ENCODE measurements around the gene PRPF39. TPM values are rescaled to one million over a fixed set of nuclear protein-coding genes. Genes with fewer than 3 reads are reported as not detected.

Gene PRPF39
- total and polyA plus RNA-seq, 2 experiments from 2014 or later, result 30.4 to 40.7 TPM

GRCh38 chr14:45082420-45082819, 1.5 kb upstream of the PRPF39 start:
- Histone ChIP-seq H3K9me3 (ENCODE audit: low read depth) (no peaks in the 10 kb centered on the region), H3K36me3 (no peaks in the 10 kb centered on the region), H3K27ac (no peak overlapping the region), H3K4me1 (ENCODE audit: low read depth) (peaks cover 17% of the 10 kb centered on the region), H3K4me3 (no peak overlapping the region), H3K27me3 (no peaks in the 10 kb centered on the region)
- no peak for TF ChIP-seq CTCF (IDR thresholded peaks at IDR 0.05; ENCODE audit: low read depth, low read length)
- DNase-seq (ENCODE audit: low read depth in 1 of 2, low spot score in 1 of 2), result no peak

- H3K27ac ChIP-seq, result no peak overlapping the region
- no peak for TF ChIP-seq CTCF (IDR thresholded peaks at IDR 0.05; ENCODE audit: low read depth, low read length)
- DNase-seq (ENCODE audit: low read depth in 1 of 2, low spot score in 1 of 2), result no peak
- no peaks in the 10 kb centered on the region for H3K9me3 ChIP-seq (ENCODE audit: low read depth)
- H3K4me3 ChIP-seq, result peak overlapping the region; percentile 76
- no peaks in the 10 kb centered on the region for H3K36me3 ChIP-seq
- H3K27me3 ChIP-seq, result no peaks in the 10 kb centered on the region
- peaks cover 17% of the 10 kb centered on the region for H3K4me1 ChIP-seq (ENCODE audit: low read depth)
These were observed 320 bp upstream of the PRPF39 start for GRCh38 chr14:45083617-45083975.

GRCh38 chr14:45084946-45085346, 1.0 kb downstream of the PRPF39 start:
- no peaks in the 10 kb centered on the region for H3K9me3 ChIP-seq (ENCODE audit: low read depth)
- H3K27ac ChIP-seq, result peak overlapping the region; percentile 87
- TF ChIP-seq CTCF (IDR thresholded peaks at IDR 0.05; ENCODE audit: low read depth, low read length), result no peak
- H3K4me1 ChIP-seq (ENCODE audit: low read depth), result peaks cover 24% of the 10 kb centered on the region
- peak; percentile 14 to 32 for DNase-seq (ENCODE audit: low read depth in 1 of 2, low spot score in 1 of 2)
- no peaks in the 10 kb centered on the region for H3K36me3 ChIP-seq
- H3K4me3 ChIP-seq, result peak overlapping the region; percentile 76
- H3K27me3 ChIP-seq, result no peaks in the 10 kb centered on the region

GRCh38 chr14:45089813-45090212, 5.9 kb downstream of the PRPF39 start:
- Histone ChIP-seq H3K36me3 (no peaks in the 10 kb centered on the region), H3K9me3 (ENCODE audit: low read depth) (no peaks in the 10 kb centered on the region), H3K4me1 (ENCODE audit: low read depth) (peaks cover 34% of the 10 kb centered on the region), H3K4me3 (no peak overlapping the region), H3K27me3 (no peaks in the 10 kb centered on the region), H3K27ac (no peak overlapping the region)
- TF ChIP-seq CTCF (IDR thresholded peaks at IDR 0.05; ENCODE audit: low read depth, low read length), result no peak
- peak in 1 of 2 donors; percentile 6 for DNase-seq (ENCODE audit: low read depth in 1 of 2, low spot score in 1 of 2)

GRCh38 chr14:45091710-45092109, 7.8 kb downstream of the PRPF39 start:
- no peaks in the 10 kb centered on the region for H3K9me3 ChIP-seq (ENCODE audit: low read depth)
- H3K27ac ChIP-seq, result no peak overlapping the region
- peaks cover 9% of the 10 kb centered on the region for H3K36me3 ChIP-seq
- peak in 1 of 2 donors; percentile 30 for DNase-seq (ENCODE audit: low read depth in 1 of 2, low spot score in 1 of 2)
- no peak overlapping the region for H3K4me3 ChIP-seq
- peaks cover 17% of the 10 kb centered on the region for H3K4me1 ChIP-seq (ENCODE audit: low read depth)
- H3K27me3 ChIP-seq, result no peaks in the 10 kb centered on the region
- TF ChIP-seq CTCF (IDR thresholded peaks at IDR 0.05; ENCODE audit: low read depth, low read length), result no peak

GRCh38 chr14:45094275-45094674, 10.4 kb downstream of the PRPF39 start:
- H3K36me3 ChIP-seq, result peaks cover 17% of the 10 kb centered on the region

More at GRCh38 chr14:45094275-45094674, 10.4 kb downstream of the PRPF39 start:
- Histone ChIP-seq H3K9me3 (ENCODE audit: low read depth) (no peaks in the 10 kb centered on the region), H3K27ac (no peak overlapping the region), H3K4me1 (ENCODE audit: low read depth) (peaks cover 13% of the 10 kb centered on the region), H3K4me3 (no peak overlapping the region), H3K27me3 (no peaks in the 10 kb centered on the region)
- DNase-seq (ENCODE audit: low read depth in 1 of 2, low spot score in 1 of 2), result no peak
- TF ChIP-seq CTCF (IDR thresholded peaks at IDR 0.05; ENCODE audit: low read depth, low read length), result no peak
